Fibroblast of peridontal ligament (primary cell): ENCODE data around the gene APOA4.
"Not testable (repeated sequence)": the region's sequence is repeated elsewhere in the genome, so short reads cannot be mapped to it uniquely, and the experiment has no call there.

ENCODE experiments used
- DNase-seq: peaks from one replicate; pipeline ENCODE4 v3.0.0-alpha.2; 2010; ENCODE audit errors: extremely low read depth

Gene APOA4

GRCh38 chr11:116804001-116804400 is 19.1 kb downstream of the APOA4 start:
- no peak for DNase-seq

- not testable (repeated sequence) for DNase-seq
These were observed 21.4 kb downstream of the APOA4 start for GRCh38 chr11:116801662-116802061.

GRCh38 chr11:116800610-116801009 is 22.5 kb downstream of the APOA4 start:
- DNase-seq = no peak

- DNase-seq = no peak
These were observed 24.7 kb downstream of the APOA4 start for GRCh38 chr11:116798368-116798767.

- DNase-seq = no peak
These were observed 25.3 kb downstream of the APOA4 start for GRCh38 chr11:116797816-116798215.

GRCh38 chr11:116796548-116796947 is 26.6 kb downstream of the APOA4 start:
- no peak for DNase-seq

GRCh38 chr11:116794851-116795250 is 28.3 kb downstream of the APOA4 start:
- peak; percentile 20 for DNase-seq

- DNase-seq = peak; percentile 31
These were observed 29.4 kb downstream of the APOA4 start for GRCh38 chr11:116793772-116794097.

- DNase-seq = peak; percentile 61
These were observed 30.0 kb downstream of the APOA4 start for GRCh38 chr11:116792869-116793771.

GRCh38 chr11:116792144-116792868 is 30.8 kb downstream of the APOA4 start:
- no peak for DNase-seq

GRCh38 chr11:116791813-116792143 is 31.3 kb downstream of the APOA4 start, which contains the start of gene APOA5:
Gene APOA5 (minus strand): TSS chr11:116791879. CDS start chr11:116791860, 19 bp downstream.
- DNase-seq = no peak

- DNase-seq = peak; percentile 63
These were observed 31.9 kb downstream of the APOA4 start for GRCh38 chr11:116791002-116791812.

- no peak for DNase-seq
These were observed 32.7 kb downstream of the APOA4 start for GRCh38 chr11:116790167-116791001.

- DNase-seq = no peak
These were observed 34.1 kb downstream of the APOA4 start for GRCh38 chr11:116788975-116789374.

- no peak for DNase-seq
These were observed 34.6 kb downstream of the APOA4 start for GRCh38 chr11:116788534-116788933.

- peak; percentile 65 for DNase-seq
These were observed 35.2 kb downstream of the APOA4 start, which contains the start of gene ZPR1 for GRCh38 chr11:116787786-116788486. Gene ZPR1 (minus strand): TSS chr11:116788023. CDS start chr11:116787990, 33 bp downstream.

GRCh38 chr11:116787436-116787785 is 35.7 kb downstream of the APOA4 start:
- no peak for DNase-seq

GRCh38 chr11:116786966-116787365 is 36.1 kb downstream of the APOA4 start:
- DNase-seq = no peak

GRCh38 chr11:116786326-116786725 is 36.8 kb downstream of the APOA4 start:
- no peak for DNase-seq

- peak; percentile 71 for DNase-seq
These were observed 40.4 kb downstream of the APOA4 start for GRCh38 chr11:116782728-116783127.

- DNase-seq = peak; percentile 22
These were observed 44.5 kb downstream of the APOA4 start for GRCh38 chr11:116778556-116778955.
